ENCODE data around the gene DCTN2.

GRCh38 chr12:57547288-57548012 lies 458 bp upstream of the DCTN2 start:
- TF ChIP-seq EZH2phosphoT487 (IDR thresholded peaks at IDR 0.05; ENCODE audit: insufficient read depth, low read depth) (no peak), EZH2 (IDR thresholded peaks at IDR 0.05; ENCODE audit: insufficient read depth, poor library complexity, severe bottlenecking) (no peak)
